ENCODE measurements around the gene TEDC1.

DNA sequence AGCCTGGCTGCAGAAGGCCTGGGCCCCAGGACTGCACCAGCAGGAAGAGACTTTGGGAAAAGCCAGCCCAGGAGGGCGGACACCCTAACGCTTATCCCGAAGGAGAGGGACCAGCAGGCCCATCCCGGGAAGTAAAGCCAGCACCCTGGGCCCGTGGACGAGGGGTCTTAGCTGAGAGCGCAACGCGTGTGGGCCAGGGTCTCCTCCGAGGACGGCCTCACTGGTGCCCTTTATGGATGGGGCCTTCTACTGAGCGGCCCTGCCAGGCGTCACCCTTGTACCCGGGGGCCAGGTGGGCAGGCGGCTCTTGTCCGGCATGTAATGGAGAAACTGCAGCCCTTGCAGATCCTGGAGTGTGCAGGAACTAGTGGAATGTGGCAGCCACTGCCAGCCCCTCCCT, 14.1 kb downstream of the TEDC1 start:
- TF ChIP-seq, protein P1, sequence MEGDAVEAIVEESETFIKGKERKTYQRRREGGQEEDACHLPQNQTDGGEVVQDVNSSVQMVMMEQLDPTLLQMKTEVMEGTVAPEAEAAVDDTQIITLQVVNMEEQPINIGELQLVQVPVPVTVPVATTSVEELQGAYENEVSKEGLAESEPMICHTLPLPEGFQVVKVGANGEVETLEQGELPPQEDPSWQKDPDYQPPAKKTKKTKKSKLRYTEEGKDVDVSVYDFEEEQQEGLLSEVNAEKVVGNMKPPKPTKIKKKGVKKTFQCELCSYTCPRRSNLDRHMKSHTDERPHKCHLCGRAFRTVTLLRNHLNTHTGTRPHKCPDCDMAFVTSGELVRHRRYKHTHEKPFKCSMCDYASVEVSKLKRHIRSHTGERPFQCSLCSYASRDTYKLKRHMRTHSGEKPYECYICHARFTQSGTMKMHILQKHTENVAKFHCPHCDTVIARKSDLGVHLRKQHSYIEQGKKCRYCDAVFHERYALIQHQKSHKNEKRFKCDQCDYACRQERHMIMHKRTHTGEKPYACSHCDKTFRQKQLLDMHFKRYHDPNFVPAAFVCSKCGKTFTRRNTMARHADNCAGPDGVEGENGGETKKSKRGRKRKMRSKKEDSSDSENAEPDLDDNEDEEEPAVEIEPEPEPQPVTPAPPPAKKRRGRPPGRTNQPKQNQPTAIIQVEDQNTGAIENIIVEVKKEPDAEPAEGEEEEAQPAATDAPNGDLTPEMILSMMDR (IDR thresholded peaks at IDR 0.05) = no peak
- no peak for TF ChIP-seq POLR2A (IDR thresholded peaks at IDR 0.05)

All from testis (tissue), 2 donors.